Measurements from ENCODE around the gene LRRC37B.
"Not testable (repeated sequence)": the region's sequence is repeated elsewhere in the genome, so short reads cannot be mapped to it uniquely, and the experiment has no call there.

The LRRC37B gene
- total RNA-seq = 10.8 to 50.4 (median 40.2) reads per million in 9 experiments

- Mint-ChIP-seq H3K36me3 (ENCODE audit: insufficient read depth) (peaks cover 17% of the 10 kb centered on the region), H3K27me3 (no peaks in the 10 kb centered on the region), H3K27ac (peak within 1 kb of the TSS; percentile 93 to 94), H3K9me3 (no peaks in the 10 kb centered on the region), H3K4me1 (ENCODE audit: low read depth in 2 of 2) (peaks cover 33 to 35% of the 10 kb centered on the region in 2 donors), H3K4me3 (peak within 1 kb of the TSS; percentile 96 to 97)
- DNase-seq (peak; percentile 88 to 91 (median 90)), ATAC-seq (replicated peaks) (peak; percentile 90)
These were observed at the start of gene LRRC37B for GRCh38 chr17:32006957-32007462. Gene LRRC37B, plus strand, starts transcription at chr17:32007383. Its CDS starts 14,010 bp downstream, at chr17:32021393.

GRCh38 chr17:31964131-31964530, 43.1 kb upstream of the LRRC37B start:
- H3K27me3 Mint-ChIP-seq; H3K9me3 Mint-ChIP-seq; H3K4me1 Mint-ChIP-seq (ENCODE audit: low read depth in 2 of 2); H3K4me3 Mint-ChIP-seq; DNase-seq; ATAC-seq (replicated peaks): not testable (repeated sequence)
- Mint-ChIP-seq H3K36me3 (ENCODE audit: insufficient read depth) (peaks cover 40% of the 10 kb centered on the region), H3K27ac (peak overlapping the region; percentile 41 to 65)

GRCh38 chr17:31967648-31968047, 39.5 kb upstream of the LRRC37B start:
- ATAC-seq (replicated peaks) (no peak), DNase-seq (no peak)
- H3K27ac Mint-ChIP-seq = no peak overlapping the region
- no peaks in the 10 kb centered on the region for H3K27me3 Mint-ChIP-seq
- no peak overlapping the region for H3K4me3 Mint-ChIP-seq
- peaks cover 52% of the 10 kb centered on the region for H3K36me3 Mint-ChIP-seq (ENCODE audit: insufficient read depth)
- H3K9me3 Mint-ChIP-seq = no peaks in the 10 kb centered on the region
- H3K4me1 Mint-ChIP-seq (ENCODE audit: low read depth in 2 of 2) = no peaks in the 10 kb centered on the region

- not testable (repeated sequence) for H3K9me3 Mint-ChIP-seq; DNase-seq; ATAC-seq (replicated peaks); H3K27me3 Mint-ChIP-seq; H3K4me3 Mint-ChIP-seq; H3K4me1 Mint-ChIP-seq (ENCODE audit: low read depth in 2 of 2)
- Mint-ChIP-seq H3K36me3 (ENCODE audit: insufficient read depth) (peaks cover 61% of the 10 kb centered on the region), H3K27ac (peak overlapping the region in 1 of 2 donors; percentile 54)
These were observed 36.8 kb upstream of the LRRC37B start for GRCh38 chr17:31970416-31970815.

- H3K4me1 Mint-ChIP-seq (ENCODE audit: low read depth in 2 of 2); ATAC-seq (replicated peaks); H3K9me3 Mint-ChIP-seq; H3K27me3 Mint-ChIP-seq; H3K4me3 Mint-ChIP-seq; DNase-seq: not testable (repeated sequence)
- Mint-ChIP-seq H3K27ac (peak overlapping the region in 1 of 2 donors; percentile 29), H3K36me3 (ENCODE audit: insufficient read depth) (peaks cover 56% of the 10 kb centered on the region)
These were observed 32.7 kb upstream of the LRRC37B start for GRCh38 chr17:31974269-31975071.

- not testable (repeated sequence) for H3K4me3 Mint-ChIP-seq; H3K4me1 Mint-ChIP-seq (ENCODE audit: low read depth in 2 of 2); H3K27me3 Mint-ChIP-seq; H3K9me3 Mint-ChIP-seq; H3K27ac Mint-ChIP-seq; DNase-seq; ATAC-seq (replicated peaks)
- H3K36me3 Mint-ChIP-seq (ENCODE audit: insufficient read depth) = peaks cover 53% of the 10 kb centered on the region
These were observed 31.8 kb upstream of the LRRC37B start for GRCh38 chr17:31975391-31975790.

- not testable (repeated sequence) for H3K4me1 Mint-ChIP-seq (ENCODE audit: low read depth in 2 of 2); DNase-seq; H3K9me3 Mint-ChIP-seq; H3K27me3 Mint-ChIP-seq; ATAC-seq (replicated peaks); H3K4me3 Mint-ChIP-seq; H3K27ac Mint-ChIP-seq
- peaks cover 86% of the 10 kb centered on the region for H3K36me3 Mint-ChIP-seq (ENCODE audit: insufficient read depth)
These were observed 15.4 kb upstream of the LRRC37B start for GRCh38 chr17:31991821-31992220.

GRCh38 chr17:31997005-31997404, 10.2 kb upstream of the LRRC37B start:
- H3K27ac Mint-ChIP-seq = no peak overlapping the region
- no peaks in the 10 kb centered on the region for H3K27me3 Mint-ChIP-seq
- peaks cover 70% of the 10 kb centered on the region for H3K36me3 Mint-ChIP-seq (ENCODE audit: insufficient read depth)
- no peak for ATAC-seq (replicated peaks)
- H3K4me3 Mint-ChIP-seq = no peak overlapping the region
- DNase-seq = no peak
- no peaks in the 10 kb centered on the region for H3K9me3 Mint-ChIP-seq
- no peaks in the 10 kb centered on the region for H3K4me1 Mint-ChIP-seq (ENCODE audit: low read depth in 2 of 2)

GRCh38 chr17:32007463-32008298, 498 bp downstream of the LRRC37B start:
- peaks cover 37 to 39% of the 10 kb centered on the region in 2 donors for H3K4me1 Mint-ChIP-seq (ENCODE audit: low read depth in 2 of 2)
- no peaks in the 10 kb centered on the region for H3K27me3 Mint-ChIP-seq
- H3K4me3 Mint-ChIP-seq = peak overlapping the region; percentile 96 to 97
- peak overlapping the region; percentile 93 to 94 for H3K27ac Mint-ChIP-seq
- DNase-seq = peak in 2 of 3 experiments; percentile 15 to 27
- peaks cover 17% of the 10 kb centered on the region for H3K36me3 Mint-ChIP-seq (ENCODE audit: insufficient read depth)
- ATAC-seq (replicated peaks) = peak; percentile 50
- no peaks in the 10 kb centered on the region for H3K9me3 Mint-ChIP-seq

- ATAC-seq (replicated peaks) (no peak), DNase-seq (no peak)
- Mint-ChIP-seq H3K4me1 (ENCODE audit: low read depth in 2 of 2) (peaks cover 45 to 48% of the 10 kb centered on the region in 2 donors), H3K27me3 (no peaks in the 10 kb centered on the region), H3K27ac (peak overlapping the region; percentile 93 to 94), H3K9me3 (no peaks in the 10 kb centered on the region), H3K4me3 (peak overlapping the region; percentile 96 to 97), H3K36me3 (ENCODE audit: insufficient read depth) (peaks cover 17% of the 10 kb centered on the region)
These were observed 2.0 kb downstream of the LRRC37B start for GRCh38 chr17:32009262-32009542.

- Mint-ChIP-seq H3K4me1 (ENCODE audit: low read depth in 2 of 2) (peaks cover 48% of the 10 kb centered on the region in 2 donors), H3K4me3 (peak overlapping the region; percentile 96 to 97)
These were observed 2.9 kb downstream of the LRRC37B start for GRCh38 chr17:32010114-32010513.

GRCh38 chr17:32015245-32016013, 8.2 kb downstream of the LRRC37B start:
- H3K27ac Mint-ChIP-seq = no peak overlapping the region
- peaks cover 23% of the 10 kb centered on the region for H3K36me3 Mint-ChIP-seq (ENCODE audit: insufficient read depth)
- H3K4me1 Mint-ChIP-seq (ENCODE audit: low read depth in 2 of 2) = peaks cover 34 to 42% of the 10 kb centered on the region in 2 donors
- H3K9me3 Mint-ChIP-seq = no peaks in the 10 kb centered on the region
- H3K27me3 Mint-ChIP-seq = no peaks in the 10 kb centered on the region
- no peak overlapping the region for H3K4me3 Mint-ChIP-seq
- no peak for DNase-seq
- ATAC-seq (replicated peaks) = no peak

More at GRCh38 chr17:32010114-32010513, 2.9 kb downstream of the LRRC37B start:
- Mint-ChIP-seq H3K9me3 (no peaks in the 10 kb centered on the region), H3K27me3 (no peaks in the 10 kb centered on the region), H3K27ac (peak overlapping the region in 1 of 2 donors; percentile 93), H3K36me3 (ENCODE audit: insufficient read depth) (peaks cover 17% of the 10 kb centered on the region)
- no peak for DNase-seq
- ATAC-seq (replicated peaks) = no peak

GRCh38 chr17:32016231-32016630, 9.0 kb downstream of the LRRC37B start:
- DNase-seq (no peak), ATAC-seq (replicated peaks) (no peak)
- H3K36me3 Mint-ChIP-seq (ENCODE audit: insufficient read depth) = peaks cover 26% of the 10 kb centered on the region
- H3K4me1 Mint-ChIP-seq (ENCODE audit: low read depth in 2 of 2) = peaks cover 27 to 34% of the 10 kb centered on the region in 2 donors
- no peaks in the 10 kb centered on the region for H3K27me3 Mint-ChIP-seq
- no peak overlapping the region for H3K4me3 Mint-ChIP-seq
- no peaks in the 10 kb centered on the region for H3K9me3 Mint-ChIP-seq
- peak overlapping the region in 1 of 2 donors; percentile 66 for H3K27ac Mint-ChIP-seq
